Hair follicle dermal papilla cell (primary cell): ENCODE data around the gene LYRM9. TPM values are rescaled to one million over a fixed set of nuclear protein-coding genes. Genes with fewer than 3 reads are reported as not detected.

ENCODE experiments used
- total RNA-seq: library from RNA; depleted of rRNA; stranded (reverse); fragments of >200 nt; gene quantifications from 2 replicates; pipeline ENCODE4 v1.2.3, GENCODE V29; 2012

Gene LYRM9
- 18.5 and 25.0 TPM in 2 replicates for total RNA-seq

DNA sequence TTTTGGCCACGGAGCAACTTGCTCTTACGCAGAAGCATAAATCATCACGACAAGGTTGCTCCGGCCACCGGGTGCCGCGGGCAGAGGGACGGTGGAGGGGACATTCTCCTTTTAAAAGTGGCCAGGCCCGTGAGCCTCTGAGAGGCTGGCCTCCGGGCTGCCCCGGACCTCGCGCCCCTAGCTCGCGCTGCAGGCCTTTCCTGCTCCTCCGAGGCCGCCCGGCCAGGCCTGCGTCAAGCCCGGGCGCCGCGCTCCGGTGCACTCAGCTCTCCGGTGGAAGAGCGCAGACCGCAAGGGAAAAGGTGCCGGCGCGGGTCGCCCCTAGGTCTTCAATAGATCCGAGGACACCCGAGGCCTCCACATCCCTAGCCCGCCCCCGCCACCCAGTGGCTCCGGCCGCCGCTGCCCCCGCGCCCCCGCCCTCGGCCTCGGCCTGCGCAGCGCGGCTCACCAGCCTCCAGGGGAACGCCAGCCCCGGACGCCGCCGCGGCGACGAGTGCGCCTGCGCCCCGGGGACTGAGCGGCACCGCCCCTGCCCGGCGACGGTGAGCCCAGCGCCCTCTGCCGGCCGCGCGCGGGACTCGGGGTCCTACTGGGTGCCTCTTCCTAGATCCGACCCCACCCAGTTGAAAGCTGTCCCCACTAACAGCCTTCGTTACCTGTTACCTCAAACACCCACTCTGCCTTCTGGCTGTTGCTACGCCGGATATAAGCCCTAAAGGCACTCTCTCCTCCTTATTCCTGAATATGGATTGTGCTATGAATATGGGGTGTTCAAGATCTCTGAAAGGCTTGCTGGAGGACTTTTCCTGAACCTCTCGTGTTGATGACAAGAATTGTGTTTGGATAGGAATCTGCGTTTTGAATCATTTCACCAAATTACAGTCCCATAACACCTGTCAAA lies at the start of gene LYRM9:
LYRM9 (minus strand) TSS at position 500 of the 904 bp plus-strand sequence. CDS start 10,671 bp downstream, outside the sequence.

Other genes with a start within 250 kb of the LYRM9 start
- gene NOS2, start 92.8 kb downstream of the LYRM9 start, total RNA-seq: not detected in 2 replicates
- 14.1 and 16.9 TPM in 2 replicates for gene NLK, start 149.3 kb upstream of the LYRM9 start, total RNA-seq